Mesodermal cell (in vitro differentiated cells): ENCODE measurements around the gene NUDT3.
"Not testable (repeated sequence)": the region's sequence is repeated elsewhere in the genome, so short reads cannot be mapped to it uniquely, and the experiment has no call there.

Experiments used
- H3K27ac ChIP-seq: 2 replicates; pipeline ENCODE4 v1.7.0; 2013; ENCODE audit warnings: mild to moderate bottlenecking, low read depth, low read length, moderate library complexity; ENCODE audit not compliant: severe bottlenecking
- H3K36me3 ChIP-seq: 2 replicates; pipeline ENCODE4 v1.7.1; 2013; ENCODE audit warnings: mild to moderate bottlenecking, low read length, moderate library complexity; ENCODE audit not compliant: control insufficient read depth, insufficient read depth
- H3K4me1 ChIP-seq: one replicate; pipeline ENCODE4 v1.7.1; 2013; ENCODE audit warnings: mild to moderate bottlenecking, low read length; ENCODE audit not compliant: insufficient read depth, control insufficient read depth, poor library complexity, severe bottlenecking
- H3K4me3 ChIP-seq: 2 replicates; pipeline ENCODE4 v1.7.0; 2013; ENCODE audit warnings: low read length, control low read depth, mild to moderate bottlenecking; ENCODE audit not compliant: insufficient read depth, poor library complexity, severe bottlenecking; ENCODE audit errors: extremely low read depth
- H3K9me3 ChIP-seq: 2 replicates; pipeline ENCODE4 v1.7.1; 2013; ENCODE audit warnings: mild to moderate bottlenecking, low read length, moderate library complexity; ENCODE audit not compliant: control insufficient read depth
- WGBS, 2 experiments: methylation state at CpG; one replicate each; pipeline ENCODE4 v1.1.5; 2013; ENCODE audit warnings: missing lambda C conversion rate in 2 of 2; ENCODE audit not compliant: insufficient coverage in 2 of 2; 5-methylcytosine and 5-hydroxymethylcytosine counted together

NUDT3 gene

DNA sequence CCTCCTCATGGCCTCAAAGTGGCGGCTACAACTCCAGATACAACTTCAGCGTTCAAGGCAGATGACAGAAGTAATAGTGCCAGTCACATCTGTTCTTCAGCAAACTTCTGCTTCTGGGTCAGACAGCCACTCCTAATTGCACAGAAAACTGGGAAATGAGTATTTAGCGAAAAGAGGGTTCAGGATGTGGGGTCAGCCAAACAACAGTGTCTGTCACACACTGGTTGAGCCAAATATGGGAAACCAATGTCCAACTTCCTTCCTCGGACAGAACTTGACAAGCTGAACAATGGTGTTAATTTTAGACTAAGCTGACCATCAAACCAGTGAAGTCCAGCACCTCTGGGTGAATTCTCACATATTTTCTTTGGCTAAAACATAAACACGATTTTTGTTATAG is 22.1 kb downstream of the NUDT3 start:
- WGBS, 2 experiments = 95 to 98% methylated on average over 4 of the region's 5 CpGs
- Histone ChIP-seq H3K9me3 (peaks cover 3% of the 10 kb centered on the region), H3K4me3 (no peak overlapping the region)

DNA sequence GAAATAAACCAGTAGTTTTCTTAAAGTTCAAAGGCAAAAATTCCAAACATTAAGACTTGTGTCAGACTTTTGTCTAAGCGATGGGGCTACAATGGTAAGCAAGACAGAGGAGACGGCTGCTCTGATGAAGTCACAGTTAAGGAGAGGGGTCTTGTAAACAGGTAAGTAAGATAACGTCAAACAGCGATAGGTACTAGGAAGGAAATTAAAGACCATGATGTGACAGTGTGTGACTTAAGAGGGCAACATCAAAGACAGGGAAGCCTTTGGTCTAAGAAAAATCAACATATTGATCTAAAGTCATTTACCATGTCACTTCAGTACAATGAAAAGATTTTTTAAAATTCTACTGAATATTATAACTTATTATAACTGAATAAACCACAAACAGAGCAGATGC is 23.1 kb downstream of the NUDT3 start:
- Histone ChIP-seq H3K9me3 (peaks cover 3% of the 10 kb centered on the region), H3K4me3 (no peak overlapping the region), H3K36me3 (peaks cover 5% of the 10 kb centered on the region), H3K4me1 (no peaks in the 10 kb centered on the region), H3K27ac (no peak overlapping the region)
- WGBS, 2 experiments = 83 to 100% methylated on average over 2 to 3 of the region's 4 CpGs

More for the DNA sequence above, 22.1 kb downstream of the NUDT3 start:
- H3K4me1 ChIP-seq = no peaks in the 10 kb centered on the region
- H3K27ac ChIP-seq = peak overlapping the region; percentile 2
- peaks cover 5% of the 10 kb centered on the region for H3K36me3 ChIP-seq

DNA sequence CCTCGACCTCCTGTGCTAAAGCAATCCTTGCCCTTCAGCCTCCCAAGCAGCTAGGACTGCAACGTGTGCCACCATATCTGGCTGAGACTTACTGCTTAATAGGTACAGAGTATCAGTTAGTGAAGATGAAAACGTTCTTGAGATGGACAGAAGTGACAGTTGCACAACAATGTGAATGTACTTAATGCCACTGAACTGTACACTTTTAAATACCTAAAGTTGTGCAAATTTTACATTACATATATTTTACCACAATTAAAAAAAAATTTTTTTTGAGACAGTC is 25.9 kb downstream of the NUDT3 start:
- no peak overlapping the region for H3K27ac ChIP-seq
- WGBS, 2 experiments = 57 to 72% methylated on average over 1 to 3 of the region's 3 CpGs
- H3K36me3 ChIP-seq = peaks cover 5% of the 10 kb centered on the region
- H3K4me1 ChIP-seq = no peaks in the 10 kb centered on the region
- no peak overlapping the region for H3K4me3 ChIP-seq
- no peaks in the 10 kb centered on the region for H3K9me3 ChIP-seq

DNA sequence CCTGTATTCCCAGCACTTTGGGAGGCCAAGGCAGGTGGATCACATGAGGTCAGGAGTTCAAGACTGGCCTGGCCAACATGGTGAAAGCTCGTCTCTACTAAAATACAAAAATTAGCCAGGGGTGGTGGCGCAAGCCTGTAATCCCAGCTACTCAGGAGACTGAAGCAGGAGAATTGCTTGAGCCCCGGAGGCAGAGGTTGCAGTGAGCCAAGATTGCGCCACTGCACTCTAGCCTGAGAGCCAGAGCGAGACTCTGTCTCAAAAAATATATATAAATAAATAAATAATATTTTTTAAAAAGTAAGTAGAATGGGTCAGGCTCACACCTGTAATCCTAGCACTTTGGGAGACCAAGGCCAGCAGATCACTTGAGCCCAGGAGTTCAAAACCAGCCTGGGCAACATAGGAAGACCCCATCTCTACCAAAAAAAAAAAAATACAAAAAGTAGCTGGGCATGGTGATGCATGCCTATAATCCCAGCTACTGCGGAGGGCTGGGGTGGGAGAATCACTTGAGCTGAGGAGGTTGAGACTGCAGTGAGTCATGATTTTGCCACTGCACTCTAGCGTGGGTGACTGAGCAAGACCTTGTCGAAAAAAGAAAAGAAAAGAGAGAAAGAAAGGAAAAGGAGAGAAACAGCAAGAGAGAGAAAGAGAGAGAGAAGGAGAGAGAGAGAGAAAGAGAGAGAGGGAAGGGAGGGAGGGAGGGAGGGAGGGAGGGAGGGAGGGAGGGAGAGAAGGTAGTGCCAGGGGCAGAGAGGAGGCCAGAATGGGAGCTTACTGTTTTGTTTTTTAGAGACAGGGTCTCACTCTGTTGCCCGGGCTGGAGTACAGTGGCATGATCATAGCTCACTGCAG is 26.5 kb downstream of the NUDT3 start:
- H3K27ac ChIP-seq, H3K36me3 ChIP-seq, H3K4me3 ChIP-seq, H3K4me1 ChIP-seq, H3K9me3 ChIP-seq: not testable (repeated sequence)
- WGBS, 2 experiments = 89 to 92% methylated on average over 5 to 6 of the region's 9 CpGs

DNA sequence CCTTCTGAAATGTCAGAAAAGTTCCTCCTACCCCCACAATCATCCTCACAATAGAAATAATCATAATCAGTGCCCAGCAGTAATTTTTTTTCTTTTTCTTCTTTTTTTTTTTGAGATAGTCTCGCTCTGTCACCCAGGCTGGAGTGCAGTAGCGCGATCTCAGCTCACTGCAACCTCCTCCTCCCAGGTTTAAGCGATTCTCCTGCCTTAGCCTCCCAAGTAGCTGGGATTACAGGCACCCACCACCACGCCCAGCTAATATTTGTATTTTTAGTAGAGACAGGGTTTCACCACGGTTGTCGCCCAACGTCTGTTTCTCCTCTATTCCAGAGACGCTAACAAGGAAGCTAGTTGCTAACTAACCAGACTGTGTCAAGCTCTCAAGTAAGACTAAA is 28.8 kb downstream of the NUDT3 start:
- H3K36me3 ChIP-seq, H3K4me1 ChIP-seq, H3K9me3 ChIP-seq, H3K27ac ChIP-seq, H3K4me3 ChIP-seq: not testable (repeated sequence)
- 95 to 96% methylated on average over 5 to 9 of the region's 9 CpGs for WGBS, 2 experiments

DNA sequence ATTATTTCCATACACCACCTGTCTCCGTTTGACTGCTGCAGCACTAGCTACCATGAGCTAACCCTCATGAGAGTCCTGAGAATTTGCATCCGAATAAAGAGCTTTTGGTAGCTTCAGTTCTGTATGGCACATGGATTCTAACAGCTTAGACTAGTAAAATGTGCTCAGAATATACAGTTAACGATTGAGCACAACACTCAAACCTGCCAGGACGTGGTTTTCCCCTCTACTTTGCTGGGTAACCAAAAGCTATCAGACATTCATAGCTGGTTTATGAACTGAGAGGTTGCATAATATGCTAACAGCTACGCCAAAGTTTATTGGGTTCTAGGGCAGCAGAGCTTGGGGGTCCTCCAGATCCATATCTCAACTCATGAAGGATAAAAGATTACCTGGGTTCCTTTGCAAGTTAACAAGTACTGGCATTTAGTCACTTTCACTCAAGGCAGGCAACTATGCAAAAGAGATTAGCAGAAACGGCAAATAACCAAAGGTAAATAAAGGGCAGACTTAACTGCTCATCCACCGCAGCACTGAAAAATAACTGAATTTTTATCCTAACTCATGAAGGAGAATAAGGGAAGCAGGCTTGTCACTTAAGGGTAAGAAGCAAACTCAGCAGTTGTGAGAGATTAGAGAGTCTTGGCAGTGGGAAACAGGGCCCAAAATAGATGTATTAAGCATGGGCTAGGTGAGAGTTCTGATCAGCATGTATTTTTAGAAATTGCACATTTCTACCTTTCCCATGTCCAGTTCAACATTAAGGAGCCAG is 29.4 kb downstream of the NUDT3 start:
- no peak overlapping the region for H3K27ac ChIP-seq

DNA sequence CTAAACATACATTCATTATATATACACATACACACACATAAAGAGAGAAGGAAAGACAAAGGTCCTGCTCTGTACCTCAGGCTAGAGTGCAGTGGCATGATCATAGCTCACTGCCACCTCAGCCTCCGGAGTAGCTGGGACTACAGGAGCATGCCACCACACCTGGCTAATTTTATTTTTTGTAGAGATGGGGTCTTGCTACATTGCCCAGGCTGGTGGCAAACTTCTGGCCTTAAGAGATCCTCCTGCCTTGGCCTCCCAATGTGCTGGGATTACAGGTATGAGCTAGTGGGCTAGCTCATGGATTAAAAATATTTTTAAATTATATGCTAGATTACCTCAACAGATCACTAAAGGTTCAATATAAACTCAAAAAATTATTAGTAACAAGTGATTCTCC is 30.3 kb downstream of the NUDT3 start:
- 71% methylated on average over 1 of the region's 1 CpG; no CpG with 5 or more reads in 1 of the 2 experiments for WGBS, 2 experiments
- Histone ChIP-seq H3K4me1 (no peaks in the 10 kb centered on the region), H3K4me3 (no peak overlapping the region)

More for the DNA sequence above, 29.4 kb downstream of the NUDT3 start:
- 79 to 93% methylated on average over 4 to 6 of the region's 7 CpGs for WGBS, 2 experiments
- Histone ChIP-seq H3K36me3 (no peaks in the 10 kb centered on the region), H3K9me3 (no peaks in the 10 kb centered on the region), H3K4me1 (no peaks in the 10 kb centered on the region), H3K4me3 (no peak overlapping the region)

DNA sequence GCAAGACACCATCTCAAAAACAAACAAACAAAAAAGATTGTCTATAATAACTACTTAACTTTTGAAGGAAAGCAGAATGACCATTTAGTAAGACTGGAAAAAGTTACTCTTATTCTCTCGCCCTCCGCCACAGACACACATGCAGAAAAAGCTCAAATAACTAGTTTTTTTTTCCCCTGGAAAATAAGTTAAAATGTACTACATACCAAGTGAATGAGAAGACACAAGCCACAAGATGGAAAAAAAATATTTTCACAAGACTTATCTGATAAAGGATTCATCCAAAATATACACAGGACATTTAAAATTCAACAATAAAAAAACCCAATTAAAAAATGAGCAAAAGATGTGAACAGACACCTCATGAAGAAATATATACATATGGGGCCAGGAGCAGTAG is 31.9 kb downstream of the NUDT3 start:
- no CpG with 5 or more reads among the region's 2 CpGs for WGBS, 2 experiments
- Histone ChIP-seq H3K27ac (no peak overlapping the region), H3K4me1 (no peaks in the 10 kb centered on the region), H3K36me3 (no peaks in the 10 kb centered on the region), H3K9me3 (no peaks in the 10 kb centered on the region), H3K4me3 (no peak overlapping the region)

More for the DNA sequence above, 30.3 kb downstream of the NUDT3 start:
- H3K36me3 ChIP-seq = no peaks in the 10 kb centered on the region
- no peak overlapping the region for H3K27ac ChIP-seq
- H3K9me3 ChIP-seq = no peaks in the 10 kb centered on the region

DNA sequence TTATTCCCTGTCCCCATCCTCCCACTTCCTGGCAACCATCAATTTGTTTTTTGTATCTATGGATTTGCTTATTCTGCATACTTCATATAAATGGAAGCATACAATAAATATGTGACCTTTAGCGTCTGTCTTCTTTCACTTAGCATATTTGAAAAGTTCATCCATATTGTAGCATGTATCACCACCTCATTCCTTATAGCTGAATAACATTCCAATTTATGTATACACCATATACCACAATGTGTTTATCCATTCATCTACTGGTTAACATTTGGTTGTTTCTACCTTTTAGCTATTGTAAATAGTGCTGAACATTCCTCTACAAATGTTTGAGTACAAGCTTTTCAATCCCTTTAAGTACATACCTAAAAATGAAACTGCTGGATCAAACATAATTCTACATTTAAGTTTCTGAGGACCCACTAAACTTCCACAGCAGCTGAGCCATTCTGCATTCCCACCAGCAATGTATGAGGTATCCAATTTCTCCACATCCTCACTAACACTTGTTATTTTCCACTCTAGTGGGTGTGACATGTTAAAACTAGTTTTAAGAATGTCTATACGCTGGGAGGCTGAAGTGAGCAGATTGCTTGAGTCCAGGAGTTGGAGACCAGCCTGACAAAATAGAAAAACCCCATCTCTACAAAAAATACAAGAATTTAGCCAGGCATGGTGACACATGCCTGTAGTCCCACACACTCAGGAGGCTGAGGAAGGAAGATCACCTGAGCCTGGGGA is 32.9 kb downstream of the NUDT3 start:
- Histone ChIP-seq H3K27ac (no peak overlapping the region), H3K4me3 (no peak overlapping the region), H3K9me3 (no peaks in the 10 kb centered on the region), H3K4me1 (no peaks in the 10 kb centered on the region), H3K36me3 (no peaks in the 10 kb centered on the region)
- WGBS, 2 experiments = 80% methylated on average over 1 of the region's 2 CpGs; no CpG with 5 or more reads in 1 of the 2 experiments

DNA sequence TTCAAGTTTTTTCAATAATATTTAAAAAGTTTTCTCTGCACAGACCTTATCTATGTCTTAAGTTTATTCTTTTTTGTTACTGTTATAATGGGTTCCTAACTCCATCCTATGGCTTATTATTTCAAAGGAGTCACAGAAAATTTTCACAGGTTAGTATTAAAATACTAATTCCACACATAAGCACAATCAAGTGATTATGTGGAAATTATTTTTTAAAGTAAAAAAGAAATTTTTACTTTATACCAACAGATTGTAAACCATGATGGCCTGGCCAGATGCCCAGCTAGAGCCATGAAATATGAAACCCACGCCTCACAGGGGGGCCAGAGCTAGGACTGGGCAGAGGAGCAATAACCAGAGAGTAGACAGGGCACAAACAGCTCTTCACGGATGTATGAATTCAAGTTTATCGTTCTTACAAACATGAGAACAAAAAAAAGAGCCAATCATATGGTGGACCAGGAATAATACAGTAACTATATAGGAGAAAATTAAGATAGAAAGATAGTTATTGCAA is 34.0 kb downstream of the NUDT3 start:
- no peaks in the 10 kb centered on the region for H3K4me1 ChIP-seq
- no peak overlapping the region for H3K27ac ChIP-seq
- 83 to 100% methylated on average over 1 to 2 of the region's 3 CpGs for WGBS, 2 experiments
- H3K4me3 ChIP-seq = no peak overlapping the region
- no peaks in the 10 kb centered on the region for H3K36me3 ChIP-seq
- no peaks in the 10 kb centered on the region for H3K9me3 ChIP-seq
